Breast epithelium (tissue), 3 donors: ENCODE measurements around the gene RNASEL.

ENCODE experiments used
- POLR2AphosphoS5 ChIP-seq, 3 donors: sonication (generic); formaldehyde crosslinking; IDR thresholded peaks; one replicate each; pipeline ENCODE4 v1.6.1; 2017; ENCODE audit warnings: antibody characterized with exemption in 3 of 3
- TF ChIP-seq, protein P1 (sequence below), 3 donors: fragments of 450-650 bp; IDR thresholded peaks; one replicate each; pipeline ENCODE4 v1.5.1; 2016 to 2017; ENCODE audit warnings: antibody characterized with exemption in 3 of 3, mild to moderate bottlenecking in 3 of 3, moderate library complexity in 3 of 3

DNA sequence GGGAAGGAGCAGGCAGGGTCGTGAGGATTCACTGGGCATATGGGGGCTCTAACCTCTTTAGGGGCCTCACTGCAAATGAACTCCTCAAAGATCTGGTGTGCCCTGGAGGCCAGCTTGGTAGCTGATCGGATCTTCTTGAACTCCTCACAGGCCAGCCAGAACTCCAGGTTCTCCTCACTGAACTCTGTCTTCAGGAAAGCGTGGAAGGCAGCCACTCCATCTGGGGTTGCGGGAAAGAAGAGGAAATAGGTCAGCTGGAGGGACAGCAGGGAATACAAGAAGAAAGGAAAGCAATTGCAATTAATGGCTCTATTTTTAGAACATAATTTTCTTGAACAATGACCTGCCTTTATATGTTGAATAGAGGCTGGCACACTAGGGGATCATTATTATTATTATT, 12.9 kb upstream of the RNASEL start:
- TF ChIP-seq, protein P1, sequence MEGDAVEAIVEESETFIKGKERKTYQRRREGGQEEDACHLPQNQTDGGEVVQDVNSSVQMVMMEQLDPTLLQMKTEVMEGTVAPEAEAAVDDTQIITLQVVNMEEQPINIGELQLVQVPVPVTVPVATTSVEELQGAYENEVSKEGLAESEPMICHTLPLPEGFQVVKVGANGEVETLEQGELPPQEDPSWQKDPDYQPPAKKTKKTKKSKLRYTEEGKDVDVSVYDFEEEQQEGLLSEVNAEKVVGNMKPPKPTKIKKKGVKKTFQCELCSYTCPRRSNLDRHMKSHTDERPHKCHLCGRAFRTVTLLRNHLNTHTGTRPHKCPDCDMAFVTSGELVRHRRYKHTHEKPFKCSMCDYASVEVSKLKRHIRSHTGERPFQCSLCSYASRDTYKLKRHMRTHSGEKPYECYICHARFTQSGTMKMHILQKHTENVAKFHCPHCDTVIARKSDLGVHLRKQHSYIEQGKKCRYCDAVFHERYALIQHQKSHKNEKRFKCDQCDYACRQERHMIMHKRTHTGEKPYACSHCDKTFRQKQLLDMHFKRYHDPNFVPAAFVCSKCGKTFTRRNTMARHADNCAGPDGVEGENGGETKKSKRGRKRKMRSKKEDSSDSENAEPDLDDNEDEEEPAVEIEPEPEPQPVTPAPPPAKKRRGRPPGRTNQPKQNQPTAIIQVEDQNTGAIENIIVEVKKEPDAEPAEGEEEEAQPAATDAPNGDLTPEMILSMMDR (IDR thresholded peaks at IDR 0.05), result no peak
- no peak for TF ChIP-seq POLR2AphosphoS5 (IDR thresholded peaks at IDR 0.05)
